RWPE1 (cell line): ENCODE data around the gene RNASEH2C.
A peak's percentile ranks its signal among the peaks of the same experiment; 100 is the strongest.
"Not testable (repeated sequence)": the region's sequence is repeated elsewhere in the genome, so short reads cannot be mapped to it uniquely, and the experiment has no call there.

Source experiments
- CTCF ChIA-PET: fragments of 350-600 bp; sonication (Branson Sonifier 250); formaldehyde crosslinking; extraction: SDS; loops from one replicate; lab custom pipeline; 2021; lab: Yijun Ruan, JAX
- POLR2A ChIA-PET: fragments of 400-600 bp; formaldehyde crosslinking; extraction: SDS; loops from one replicate; lab custom pipeline; 2020; ENCODE audit warnings: antibody characterized with exemption; ENCODE audit not compliant: low non-redundant PET; lab: Yijun Ruan, JAX
- DNase-seq: peaks from one replicate; pipeline ENCODE4 v3.0.0; 2012; ENCODE audit warnings: low spot score
- H3K27ac ChIP-seq: fragments of 450-650 bp; 2 replicates; pipeline ENCODE4 v1.5.1; 2017
- TF ChIP-seq, protein P1 (sequence below): fragments of 450-650 bp; conservative IDR thresholded peaks from 2 replicates; pipeline ENCODE4 v1.5.1; 2017; ENCODE audit warnings: low read depth, mild to moderate bottlenecking

The RNASEH2C gene

GRCh38 chr11:65708451-65708850, 12.1 kb downstream of the RNASEH2C start:
- ChIA-PET POLR2A (no interaction called here), CTCF (no interaction called here)
- TF ChIP-seq, protein P1, sequence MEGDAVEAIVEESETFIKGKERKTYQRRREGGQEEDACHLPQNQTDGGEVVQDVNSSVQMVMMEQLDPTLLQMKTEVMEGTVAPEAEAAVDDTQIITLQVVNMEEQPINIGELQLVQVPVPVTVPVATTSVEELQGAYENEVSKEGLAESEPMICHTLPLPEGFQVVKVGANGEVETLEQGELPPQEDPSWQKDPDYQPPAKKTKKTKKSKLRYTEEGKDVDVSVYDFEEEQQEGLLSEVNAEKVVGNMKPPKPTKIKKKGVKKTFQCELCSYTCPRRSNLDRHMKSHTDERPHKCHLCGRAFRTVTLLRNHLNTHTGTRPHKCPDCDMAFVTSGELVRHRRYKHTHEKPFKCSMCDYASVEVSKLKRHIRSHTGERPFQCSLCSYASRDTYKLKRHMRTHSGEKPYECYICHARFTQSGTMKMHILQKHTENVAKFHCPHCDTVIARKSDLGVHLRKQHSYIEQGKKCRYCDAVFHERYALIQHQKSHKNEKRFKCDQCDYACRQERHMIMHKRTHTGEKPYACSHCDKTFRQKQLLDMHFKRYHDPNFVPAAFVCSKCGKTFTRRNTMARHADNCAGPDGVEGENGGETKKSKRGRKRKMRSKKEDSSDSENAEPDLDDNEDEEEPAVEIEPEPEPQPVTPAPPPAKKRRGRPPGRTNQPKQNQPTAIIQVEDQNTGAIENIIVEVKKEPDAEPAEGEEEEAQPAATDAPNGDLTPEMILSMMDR, result no peak
- no peak overlapping the region for H3K27ac ChIP-seq
- no peak for DNase-seq

DNA sequence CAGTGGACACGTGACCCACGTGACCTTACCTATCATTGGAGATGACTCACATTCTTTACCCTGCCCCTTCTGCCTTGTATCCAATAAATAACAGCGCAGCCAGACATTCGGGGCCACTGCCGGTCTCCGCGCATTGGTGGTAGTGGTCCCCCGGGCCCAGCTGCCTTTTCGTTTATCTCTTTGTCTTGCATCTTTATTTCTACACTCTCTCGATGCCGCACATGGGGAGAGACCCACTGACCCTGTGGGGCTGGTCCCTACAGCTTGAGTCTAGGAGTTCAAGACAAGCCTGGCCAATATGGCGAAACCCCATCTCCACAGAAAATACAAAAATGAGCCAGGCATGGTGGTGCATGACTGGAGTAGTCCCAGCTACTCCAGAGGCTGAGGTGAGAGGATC, 13.6 kb downstream of the RNASEH2C start:
- H3K27ac ChIP-seq, CTCF ChIA-PET, DNase-seq: not testable (repeated sequence)
- POLR2A ChIA-PET, result interaction anchor here (0.6 kb wide), 1 partner anchor 197 kb away, joined by 5 read pairs; no protein-coding TSS in a partner anchor

DNA sequence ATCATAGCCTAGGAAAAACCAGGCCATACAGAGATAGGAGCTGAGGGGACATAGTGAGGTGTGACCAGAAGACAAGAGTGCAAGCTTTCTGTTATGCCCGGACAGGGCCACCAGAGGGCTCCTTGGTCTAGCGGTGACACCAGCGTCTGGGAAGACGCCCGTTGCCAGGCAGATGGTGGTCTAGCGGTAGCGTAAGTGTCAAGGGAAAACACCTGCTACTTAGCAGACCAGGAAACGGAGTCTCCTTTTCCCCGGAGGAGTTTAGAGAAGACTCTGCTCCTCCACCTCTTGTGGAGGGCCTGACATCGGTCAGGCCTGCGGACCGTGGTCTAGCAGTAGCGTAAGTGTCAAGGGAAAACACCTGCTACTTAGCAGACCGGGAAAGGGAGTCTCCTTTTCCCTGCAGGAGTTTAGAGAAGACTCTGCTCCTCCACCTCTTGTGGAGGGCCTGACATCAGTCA, 14.3 kb downstream of the RNASEH2C start:
- DNase-seq, POLR2A ChIA-PET, H3K27ac ChIP-seq: not testable (repeated sequence)
- CTCF ChIA-PET, result interaction anchor here (0.7 to 1.3 kb wide), 8 partner anchors 9 to 93 kb away, joined by 3 to 8 read pairs (median 5); no protein-coding TSS in a partner anchor
- TF ChIP-seq, protein P1, result peak; percentile 75

DNA sequence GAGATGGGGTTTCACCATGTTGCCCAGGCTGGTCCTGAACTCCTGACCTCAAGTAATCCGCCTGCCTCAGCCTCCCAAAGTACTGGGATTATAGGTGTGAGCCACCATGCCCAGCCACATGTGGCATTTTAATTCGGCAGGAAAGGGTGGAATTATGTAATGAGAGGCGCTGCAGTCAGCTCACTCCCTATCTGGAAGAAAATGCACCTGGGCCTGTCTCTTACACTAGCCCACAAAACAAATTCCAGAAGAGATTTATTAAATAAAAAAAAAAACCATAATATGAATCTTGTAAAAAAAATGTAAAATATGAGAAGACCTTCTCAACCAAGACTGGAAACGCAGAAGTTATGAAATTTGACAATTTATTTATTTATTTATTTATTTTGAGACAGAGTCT, 16.8 kb downstream of the RNASEH2C start:
- H3K27ac ChIP-seq, result no peak overlapping the region
- DNase-seq, result no peak
- CTCF ChIA-PET, result no interaction called here
- POLR2A ChIA-PET, result no interaction called here
- TF ChIP-seq, protein P1, result no peak

DNA sequence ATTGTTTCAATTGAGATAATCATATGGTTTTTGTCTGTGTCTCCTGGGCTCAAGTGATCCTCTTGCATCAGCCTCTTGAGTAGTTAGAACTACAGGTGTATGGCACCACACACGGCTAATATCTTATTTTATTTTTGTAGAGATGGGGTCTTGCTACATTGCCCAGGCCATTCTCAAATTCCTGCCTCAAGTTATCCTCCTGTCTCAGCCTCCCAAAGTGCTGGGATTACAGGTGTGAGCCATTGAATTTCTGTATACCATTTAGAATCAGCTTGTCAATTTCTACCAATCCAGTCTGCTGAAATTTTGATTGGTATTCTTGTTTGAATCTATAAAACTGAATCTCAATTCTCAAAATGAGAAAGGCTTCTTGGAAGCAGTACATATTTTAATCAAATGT, 18.9 kb downstream of the RNASEH2C start:
- no peak overlapping the region for H3K27ac ChIP-seq
- POLR2A ChIA-PET, result no interaction called here
- TF ChIP-seq, protein P1, result no peak
- no peak for DNase-seq
- CTCF ChIA-PET, result no interaction called here

DNA sequence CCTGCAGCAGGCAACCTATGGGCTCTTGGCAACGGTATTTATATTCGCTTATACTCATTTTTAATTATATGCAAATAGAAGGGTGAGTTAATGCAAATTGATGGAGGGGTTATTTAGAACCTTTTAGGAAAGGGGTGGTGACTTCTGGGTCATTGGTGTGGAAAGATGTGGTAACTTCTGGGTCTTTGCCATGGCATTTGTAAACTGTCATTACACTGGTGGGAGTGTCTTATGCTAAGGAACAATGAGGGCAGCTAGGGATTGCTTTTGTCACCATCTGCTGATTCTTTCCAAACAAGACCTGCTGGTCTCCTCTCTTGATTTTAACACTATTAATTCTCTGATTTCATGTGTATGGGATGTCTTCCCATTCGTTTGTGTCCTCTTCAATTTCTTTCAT, 20.2 kb downstream of the RNASEH2C start:
- H3K27ac ChIP-seq, result no peak overlapping the region
- ChIA-PET POLR2A (interaction anchor here (0.6 kb wide), 1 partner anchor 117 kb away, joined by 5 read pairs; no protein-coding TSS in a partner anchor), CTCF (no interaction called here)
- TF ChIP-seq, protein P1, result no peak
- DNase-seq, result no peak

GRCh38 chr11:65699306-65699705, 21.3 kb downstream of the RNASEH2C start:
- POLR2A ChIA-PET, result no interaction called here
- CTCF ChIA-PET, result interaction anchor here (0.6 kb wide), 1 partner anchor 309 kb away, joined by 5 read pairs; no protein-coding TSS in a partner anchor
- no peak for DNase-seq
- no peak overlapping the region for H3K27ac ChIP-seq
- TF ChIP-seq, protein P1, result no peak
